B cell (primary cell): ENCODE results near the gene CDKAL1. TPM values are rescaled to one million over a fixed set of nuclear protein-coding genes. Genes with fewer than 3 reads are reported as not detected.

Experiments
- ATAC-seq: fragments of 200-7000 bp; cut with Tn5 transposase; one replicate; pipeline ENCODE4 v1.10.0; 2021; ENCODE audit warnings: low read depth, mild to moderate bottlenecking, moderate number of reproducible peaks, moderate library complexity
- CTCF ChIA-PET: fragments of 350-600 bp; sonication (Branson Sonifier 250); formaldehyde crosslinking; loops from one replicate; lab custom pipeline; 2021; ENCODE audit warnings: antibody characterized with exemption, inconsistent platforms; lab: Charles Lee
- POLR2A ChIA-PET: fragments of 350-600 bp; sonication (Branson Sonifier 250); formaldehyde crosslinking; loops from one replicate; lab custom pipeline; 2021; ENCODE audit warnings: antibody characterized with exemption; lab: Charles Lee
- DNase-seq: peaks from one replicate; pipeline ENCODE4 v3.0.0; 2013
- H2AFZ ChIP-seq: 2 replicates; pipeline ENCODE4 v1.6.1; 2012; ENCODE audit warnings: mild to moderate bottlenecking, low read depth, low read length; ENCODE audit not compliant: insufficient read depth, poor library complexity, severe bottlenecking
- H3K27ac ChIP-seq, 2 donors: 1 replicate in 1 of 2; 2 replicates in 1 of 2; pipeline ENCODE4 v1.5.1; 2012 to 2013; ENCODE audit warnings: low read length in 2 of 2, mild to moderate bottlenecking in 2 of 2, moderate library complexity in 1 of 2
- H3K27me3 ChIP-seq, 4 experiments: fragments of 200-600 bp in 1 of 4; sonication (generic) in 1 of 4; replicated peaks in 1 of 4; 1 replicate in 2 of 4; 2 replicates in 2 of 4; pipeline versions ENCODE4 v1.6.1 to v1.7.0; 2013 to 2016; ENCODE audit warnings: low read length in 3 of 4, mild to moderate bottlenecking in 2 of 4, mixed read lengths in 1 of 4, moderate library complexity in 1 of 4; ENCODE audit not compliant: insufficient read depth in 4 of 4, control insufficient read depth in 3 of 4; ENCODE audit errors: control extremely low read depth in 1 of 4
- H3K36me3 ChIP-seq, 2 experiments: replicated peaks in 1 of 2; 1 replicate in 1 of 2; 2 replicates in 1 of 2; pipeline versions ENCODE4 v1.6.1 to v1.7.1; 2013; ENCODE audit warnings: low read length in 1 of 2; ENCODE audit not compliant: insufficient read depth in 2 of 2, control insufficient read depth in 1 of 2; ENCODE audit errors: control extremely low read depth in 1 of 2, extremely low read depth in 1 of 2
- H3K4me1 ChIP-seq, 2 donors: fragments of 200-600 bp in 1 of 2; sonication (generic) in 1 of 2; 1 replicate in 1 of 2; 2 replicates in 1 of 2; pipeline versions ENCODE4 v1.5.1 to v1.6.1; 2013 to 2017; ENCODE audit warnings: low read length in 2 of 2; ENCODE audit not compliant: control insufficient read depth in 2 of 2, insufficient read depth in 2 of 2
- H3K4me2 ChIP-seq: replicated peaks from 2 replicates; pipeline ENCODE3; 2012; ENCODE audit warnings: mild to moderate bottlenecking, low read depth, low read length; ENCODE audit not compliant: poor library complexity, severe bottlenecking
- H3K4me3 ChIP-seq, 5 experiments: fragments of 200-600 bp in 1 of 5; sonication (generic) in 1 of 5; 1 replicate in 3 of 5; 2 replicates in 2 of 5; pipeline versions ENCODE4 v1.5.1 to v1.7.0; 2011 to 2016; ENCODE audit warnings: low read length in 4 of 5, mild to moderate bottlenecking in 4 of 5, low read depth in 2 of 5, control low read depth in 1 of 5, moderate library complexity in 1 of 5; ENCODE audit not compliant: insufficient read depth in 1 of 5; ENCODE audit errors: control extremely low read depth in 1 of 5, extremely low read depth in 1 of 5
- H3K79me2 ChIP-seq: fragments of 200-600 bp; sonication (generic); one replicate; pipeline ENCODE4 v1.6.0; 2016; ENCODE audit warnings: low read length; ENCODE audit not compliant: control insufficient read depth, insufficient read depth
- H3K9ac ChIP-seq: fragments of 200-600 bp; sonication (generic); 2 replicates; pipeline ENCODE4 v1.6.1; 2017; ENCODE audit warnings: mild to moderate bottlenecking, low read length, moderate library complexity
- H3K9me3 ChIP-seq, 3 donors: one replicate each; pipeline versions ENCODE4 v1.6.1 to v1.7.1; 2013; ENCODE audit warnings: low read length in 2 of 3; ENCODE audit not compliant: control insufficient read depth in 2 of 3, insufficient read depth in 1 of 3; ENCODE audit errors: control extremely low read depth in 1 of 3
- H4K20me1 ChIP-seq: 2 replicates; pipeline ENCODE4 v1.6.0; 2012; ENCODE audit warnings: mild to moderate bottlenecking, low read length; ENCODE audit not compliant: insufficient read depth, control insufficient read depth, poor library complexity, severe bottlenecking
- H3K27ac Mint-ChIP-seq: one replicate; pipeline ENCODE4 v1.8.0; 2021; ENCODE audit warnings: mixed read lengths
- H3K27me3 Mint-ChIP-seq: one replicate; pipeline ENCODE4 v1.8.0; 2021; ENCODE audit warnings: mixed read lengths
- H3K4me1 Mint-ChIP-seq: one replicate; pipeline ENCODE4 v1.8.0; 2021; ENCODE audit warnings: mixed read lengths
- H3K4me3 Mint-ChIP-seq: one replicate; pipeline ENCODE4 v1.8.0; 2021; ENCODE audit warnings: mixed read lengths
- H3K9me3 Mint-ChIP-seq: one replicate; pipeline ENCODE4 v1.8.0; 2022; ENCODE audit warnings: mixed read lengths; ENCODE audit not compliant: insufficient read depth
- EZH2 ChIP-seq: IDR thresholded peaks from 2 replicates; pipeline ENCODE4 v1.6.1; 2012; ENCODE audit warnings: borderline replicate concordance, low read depth, mild to moderate bottlenecking, moderate library complexity, low read length; ENCODE audit not compliant: insufficient read depth, poor library complexity, severe bottlenecking
- WGBS: methylation state at CpG from one replicate; pipeline ENCODE4 v1.1.5; 2013; ENCODE audit warnings: missing lambda C conversion rate; ENCODE audit not compliant: insufficient coverage; 5-methylcytosine and 5-hydroxymethylcytosine counted together
- intact Hi-C: fragments of 100-400 bp; cut with micrococcal nuclease; formaldehyde crosslinking; loops from one replicate; pipeline ENCODE4 v1.10.0; 2022
- polyA plus RNA-seq: library from polyadenylated mRNA; depleted of rRNA; stranded (reverse); fragments of >200 nt; gene quantifications from 2 replicates; pipeline ENCODE4 v1.2.3, GENCODE V29; 2012
- total RNA-seq, 2 donors: library from RNA; stranded (reverse); fragments of 120-200 nt in 1 of 2; gene quantifications; 1 replicate in 1 of 2; 2 replicates in 1 of 2; pipeline versions ENCODE4 v1.2.3 to v1.2.4, GENCODE V29; 2013 to 2022
- TF ChIP-seq, protein P1 (sequence below): fragments of 200-600 bp; IDR thresholded peaks from one replicate; pipeline ENCODE4 v1.8.0; 2022; ENCODE audit warnings: antibody characterized with exemption, mild to moderate bottlenecking

Gene CDKAL1
- total and polyA plus RNA-seq, 2 donors (not counting 1 experiment from before 2014, with no cell fraction given), result 6.1 to 33.3 TPM

DNA sequence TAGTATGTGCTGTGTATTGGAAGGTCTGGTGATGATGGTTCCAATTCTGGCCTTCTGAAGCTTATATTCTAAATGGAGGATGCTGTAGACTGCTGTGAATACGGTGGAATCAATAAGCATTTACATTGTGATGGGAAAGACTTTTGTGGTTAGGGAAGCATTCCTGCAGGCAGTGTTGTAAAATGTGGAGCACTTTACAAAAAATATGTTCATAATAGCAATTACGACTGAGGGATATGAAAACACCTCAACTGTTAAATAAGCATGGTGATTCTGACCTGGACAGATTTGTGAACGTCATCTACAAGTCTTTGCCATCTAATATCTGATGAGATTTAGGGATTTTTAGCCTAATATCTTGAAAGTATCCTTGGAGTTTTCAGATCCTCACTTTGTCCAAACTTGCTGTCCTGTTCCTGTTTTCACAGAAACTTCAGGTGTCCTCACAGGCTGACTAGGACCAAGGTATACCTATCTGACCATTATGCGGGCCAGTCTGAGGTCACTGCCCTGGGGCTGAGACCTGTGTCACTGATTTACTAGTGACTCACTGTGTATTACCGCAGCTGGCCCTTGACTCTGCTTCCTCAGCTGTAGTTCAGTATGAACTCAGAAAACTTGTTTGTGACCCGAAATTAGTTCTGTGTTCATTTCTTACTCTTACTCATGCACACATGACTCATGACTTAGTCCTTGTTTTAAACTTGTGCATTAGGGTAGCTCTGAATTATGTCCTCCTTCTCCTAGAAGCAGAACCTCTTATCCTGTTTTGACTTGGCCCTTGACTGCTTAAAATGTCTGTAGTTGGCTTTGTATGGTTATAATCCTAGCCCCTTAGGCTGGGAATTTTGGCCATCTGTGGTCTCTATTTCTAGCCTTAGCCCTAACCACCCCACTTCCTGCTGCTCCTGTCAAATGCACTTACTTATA is 343.0 kb downstream of the CDKAL1 start:
- Histone ChIP-seq H3K36me3 (no peaks in the 10 kb centered on the region), H3K4me2 (no peak overlapping the region), H3K27me3 (no peaks in the 10 kb centered on the region), H4K20me1 (no peaks in the 10 kb centered on the region), H3K4me3 (no peak overlapping the region), H2AFZ (no peak overlapping the region), H3K9ac (no peak overlapping the region), H3K79me2 (no peaks in the 10 kb centered on the region), H3K9me3 (no peaks in the 10 kb centered on the region), H3K27ac (no peak overlapping the region), H3K4me1 (no peaks in the 10 kb centered on the region)
- Mint-ChIP-seq H3K27ac (no peak overlapping the region), H3K4me3 (no peak overlapping the region), H3K9me3 (peaks cover 2% of the 10 kb centered on the region), H3K4me1 (peaks cover 3% of the 10 kb centered on the region), H3K27me3 (no peaks in the 10 kb centered on the region)
- DNase-seq, result no peak
- TF ChIP-seq EZH2, result no peak
- TF ChIP-seq, protein P1, sequence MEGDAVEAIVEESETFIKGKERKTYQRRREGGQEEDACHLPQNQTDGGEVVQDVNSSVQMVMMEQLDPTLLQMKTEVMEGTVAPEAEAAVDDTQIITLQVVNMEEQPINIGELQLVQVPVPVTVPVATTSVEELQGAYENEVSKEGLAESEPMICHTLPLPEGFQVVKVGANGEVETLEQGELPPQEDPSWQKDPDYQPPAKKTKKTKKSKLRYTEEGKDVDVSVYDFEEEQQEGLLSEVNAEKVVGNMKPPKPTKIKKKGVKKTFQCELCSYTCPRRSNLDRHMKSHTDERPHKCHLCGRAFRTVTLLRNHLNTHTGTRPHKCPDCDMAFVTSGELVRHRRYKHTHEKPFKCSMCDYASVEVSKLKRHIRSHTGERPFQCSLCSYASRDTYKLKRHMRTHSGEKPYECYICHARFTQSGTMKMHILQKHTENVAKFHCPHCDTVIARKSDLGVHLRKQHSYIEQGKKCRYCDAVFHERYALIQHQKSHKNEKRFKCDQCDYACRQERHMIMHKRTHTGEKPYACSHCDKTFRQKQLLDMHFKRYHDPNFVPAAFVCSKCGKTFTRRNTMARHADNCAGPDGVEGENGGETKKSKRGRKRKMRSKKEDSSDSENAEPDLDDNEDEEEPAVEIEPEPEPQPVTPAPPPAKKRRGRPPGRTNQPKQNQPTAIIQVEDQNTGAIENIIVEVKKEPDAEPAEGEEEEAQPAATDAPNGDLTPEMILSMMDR, result no peak
- ChIA-PET CTCF (no interaction called here), POLR2A (no interaction called here)
- peak; percentile 14 for ATAC-seq
- intact Hi-C loops, result no loop called here
- WGBS, result 67% methylated on average over 2 of the region's 6 CpGs

DNA sequence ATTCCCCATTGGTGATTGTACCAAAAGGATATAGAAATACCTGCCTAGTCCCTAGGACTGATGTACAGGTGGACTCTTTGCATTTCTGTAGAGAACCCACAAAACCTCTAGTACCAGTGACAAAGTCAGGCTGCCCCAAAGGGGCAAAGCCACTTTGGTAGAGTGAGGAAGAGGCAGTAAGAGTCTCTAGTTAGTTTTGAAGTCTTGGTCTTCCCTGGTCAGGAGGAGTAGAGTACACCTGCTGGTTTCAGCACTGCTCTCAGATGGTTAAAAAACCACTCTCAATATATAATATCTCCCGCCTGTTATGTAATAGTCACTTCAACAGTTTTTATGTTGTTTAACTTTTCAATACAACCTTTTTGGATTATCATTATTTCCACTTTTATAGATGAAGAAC is 344.9 kb downstream of the CDKAL1 start:
- Histone ChIP-seq H3K4me1 (no peaks in the 10 kb centered on the region), H3K4me3 (no peak overlapping the region), H3K4me2 (no peak overlapping the region), H3K9me3 (peaks cover 0 to 6% (median 0%) of the 10 kb centered on the region in 3 donors), H2AFZ (no peak overlapping the region), H4K20me1 (no peaks in the 10 kb centered on the region), H3K9ac (no peak overlapping the region), H3K79me2 (no peaks in the 10 kb centered on the region), H3K36me3 (no peaks in the 10 kb centered on the region), H3K27me3 (no peaks in the 10 kb centered on the region), H3K27ac (no peak overlapping the region)
- no CpG with 5 or more reads among the region's 1 CpG for WGBS
- Mint-ChIP-seq H3K4me3 (no peak overlapping the region), H3K27me3 (no peaks in the 10 kb centered on the region), H3K27ac (no peak overlapping the region), H3K4me1 (peaks cover 3% of the 10 kb centered on the region), H3K9me3 (peaks cover 5% of the 10 kb centered on the region)
- intact Hi-C loops, result no loop called here
- DNase-seq (no peak), ATAC-seq (no peak)
- POLR2A ChIA-PET, result no interaction called here
- TF ChIP-seq EZH2, result no peak
- TF ChIP-seq, protein P1, result no peak
- CTCF ChIA-PET, result no interaction called here
